Epithelial cell of prostate (primary cell): ENCODE measurements around the gene IFITM1.

ENCODE experiments used
- DNase-seq: peaks from one replicate; pipeline ENCODE4 v3.0.0-alpha.2; 2011; ENCODE audit warnings: low read depth, low spot score
- H3K27ac ChIP-seq: fragments of 450-650 bp; 2 replicates; pipeline ENCODE4 v1.5.1; 2017; ENCODE audit warnings: mild to moderate bottlenecking

Gene IFITM1

GRCh38 chr11:293271-293851, 20.5 kb upstream of the IFITM1 start:
- H3K27ac ChIP-seq = no peak overlapping the region
- DNase-seq = no peak

GRCh38 chr11:293852-294661, 19.8 kb upstream of the IFITM1 start:
- no peak for DNase-seq
- no peak overlapping the region for H3K27ac ChIP-seq

GRCh38 chr11:294780-295179, 19.1 kb upstream of the IFITM1 start:
- DNase-seq = no peak
- no peak overlapping the region for H3K27ac ChIP-seq

GRCh38 chr11:295351-296170, 18.3 kb upstream of the IFITM1 start:
- no peak overlapping the region for H3K27ac ChIP-seq
- no peak for DNase-seq

GRCh38 chr11:296171-297050, 17.4 kb upstream of the IFITM1 start:
- no peak for DNase-seq
- H3K27ac ChIP-seq = no peak overlapping the region

- no peak for DNase-seq
- H3K27ac ChIP-seq = no peak overlapping the region
Observed at GRCh38 chr11:297051-297585, 16.7 kb upstream of the IFITM1 start.

GRCh38 chr11:297586-298405, 16.0 kb upstream of the IFITM1 start:
- no peak overlapping the region for H3K27ac ChIP-seq
- DNase-seq = no peak

GRCh38 chr11:298406-299065, 15.3 kb upstream of the IFITM1 start:
- DNase-seq = no peak
- no peak overlapping the region for H3K27ac ChIP-seq

- H3K27ac ChIP-seq = no peak within 1 kb of the TSS
- DNase-seq = no peak
Observed at GRCh38 chr11:299081-299891, 14.6 kb upstream of the IFITM1 start, which contains the start of gene IFITM5. Gene IFITM5, minus strand, starts transcription at chr11:299526. Its CDS starts 36 bp downstream, at chr11:299490.

GRCh38 chr11:299951-300735, 13.7 kb upstream of the IFITM1 start:
- no peak for DNase-seq
- H3K27ac ChIP-seq = no peak overlapping the region

- no peak for DNase-seq
- no peak overlapping the region for H3K27ac ChIP-seq
Observed at GRCh38 chr11:303363-303762, 10.5 kb upstream of the IFITM1 start.

GRCh38 chr11:304061-304506, 9.8 kb upstream of the IFITM1 start:
- DNase-seq = no peak
- no peak overlapping the region for H3K27ac ChIP-seq

- no peak overlapping the region for H3K27ac ChIP-seq
- no peak for DNase-seq
Observed at GRCh38 chr11:304915-305843, 8.7 kb upstream of the IFITM1 start.

GRCh38 chr11:305844-306211, 8.0 kb upstream of the IFITM1 start:
- no peak for DNase-seq
- H3K27ac ChIP-seq = no peak overlapping the region

- no peak for DNase-seq
- no peak overlapping the region for H3K27ac ChIP-seq
Observed at GRCh38 chr11:306645-307371, 7.0 kb upstream of the IFITM1 start.
